NCI-H345 treated with DMSO at 0.1 percent for 48 hours (cell line): Measurements from ENCODE around the gene STK39.
"Not testable (repeated sequence)": the region's sequence is repeated elsewhere in the genome, so short reads cannot be mapped to it uniquely, and the experiment has no call there.

ENCODE experiments used
- DNase-seq: peaks from one replicate; lab custom pipeline; 2025; ENCODE audit not compliant: unreplicated experiment; lab: John Stamatoyannopoulos, UW

Gene STK39

GRCh38 chr2:168247341-168248261 is at the start of gene STK39:
TSS of gene STK39 (minus strand) at chr2:168247595. CDS start at chr2:168247435, 160 bp downstream.
- DNase-seq = peak; percentile 69

GRCh38 chr2:168295051-168295450 is 47.7 kb upstream of the STK39 start:
- no peak for DNase-seq

GRCh38 chr2:168294409-168294808 is 47.0 kb upstream of the STK39 start:
- DNase-seq = no peak

- DNase-seq = no peak
Observed at GRCh38 chr2:168293766-168294165, 46.4 kb upstream of the STK39 start.

GRCh38 chr2:168290391-168290790 is 43.0 kb upstream of the STK39 start:
- no peak for DNase-seq

GRCh38 chr2:168289880-168290279 is 42.5 kb upstream of the STK39 start:
- DNase-seq = no peak

- DNase-seq = no peak
Observed at GRCh38 chr2:168286535-168286934, 39.1 kb upstream of the STK39 start.

GRCh38 chr2:168278424-168278888 is 31.1 kb upstream of the STK39 start:
- DNase-seq = no peak

GRCh38 chr2:168277276-168277675 is 29.9 kb upstream of the STK39 start:
- DNase-seq = no peak

- no peak for DNase-seq
Observed at GRCh38 chr2:168272225-168272624, 24.8 kb upstream of the STK39 start.

- not testable (repeated sequence) for DNase-seq
Observed at GRCh38 chr2:168262926-168263325, 15.5 kb upstream of the STK39 start.

GRCh38 chr2:168256448-168256847 is 9.1 kb upstream of the STK39 start:
- DNase-seq = no peak

- DNase-seq = no peak
Observed at GRCh38 chr2:168255866-168256265, 8.5 kb upstream of the STK39 start.

- DNase-seq = no peak
Observed at GRCh38 chr2:168255103-168255502, 7.7 kb upstream of the STK39 start.

- no peak for DNase-seq
Observed at GRCh38 chr2:168254158-168254935, 7.0 kb upstream of the STK39 start.

GRCh38 chr2:168253379-168253778 is 6.0 kb upstream of the STK39 start:
- DNase-seq = no peak

- DNase-seq = no peak
Observed at GRCh38 chr2:168252976-168253375, 5.6 kb upstream of the STK39 start.

GRCh38 chr2:168246483-168247340 is 683 bp downstream of the STK39 start:
- no peak for DNase-seq

GRCh38 chr2:168246072-168246482 is 1.3 kb downstream of the STK39 start:
- DNase-seq = no peak

- no peak for DNase-seq
Observed at GRCh38 chr2:168245074-168245825, 2.1 kb downstream of the STK39 start.
